CD8-positive, alpha-beta memory T cell (primary cell): ENCODE data around the gene MELK. TPM values are rescaled to one million over a fixed set of nuclear protein-coding genes. Genes with fewer than 3 reads are reported as not detected.
"Not testable (repeated sequence)": the region's sequence is repeated elsewhere in the genome, so short reads cannot be mapped to it uniquely, and the experiment has no call there.

Experiments used
- CTCF ChIA-PET: fragments of 350-600 bp; sonication (Branson Sonifier 250); formaldehyde crosslinking; loops from one replicate; lab custom pipeline; 2021; ENCODE audit warnings: antibody characterized with exemption; lab: Charles Lee
- POLR2A ChIA-PET: fragments of 350-600 bp; sonication (Branson Sonifier 250); formaldehyde crosslinking; loops from one replicate; lab custom pipeline; 2021; ENCODE audit warnings: antibody characterized with exemption; lab: Charles Lee
- DNase-seq, 5 donors: peaks; one replicate each; pipeline versions ENCODE4 v3.0.0 to v3.0.0-alpha.2; 2020 to 2022; ENCODE audit warnings: mixed read lengths in 1 of 5
- H3K27ac ChIP-seq: one replicate; pipeline ENCODE4 v1.7.0; 2013; ENCODE audit warnings: low read depth, mild to moderate bottlenecking, low read length, moderate library complexity
- H3K27me3 ChIP-seq: 2 replicates; pipeline ENCODE4 v1.7.0; 2013; ENCODE audit warnings: low read length, mild to moderate bottlenecking; ENCODE audit not compliant: insufficient read depth, poor library complexity, severe bottlenecking
- H3K36me3 ChIP-seq: 2 replicates; pipeline ENCODE4 v1.7.0; 2013; ENCODE audit warnings: mild to moderate bottlenecking, low read length, moderate library complexity; ENCODE audit not compliant: insufficient read depth
- H3K4me1 ChIP-seq: 2 replicates; pipeline ENCODE4 v1.7.0; 2013; ENCODE audit warnings: mild to moderate bottlenecking, low read length, moderate library complexity; ENCODE audit not compliant: insufficient read depth
- H3K4me3 ChIP-seq: 2 replicates; pipeline ENCODE4 v1.7.0; 2013; ENCODE audit warnings: mild to moderate bottlenecking, low read length
- H3K9me3 ChIP-seq: 2 replicates; pipeline ENCODE4 v1.7.0; 2013; ENCODE audit warnings: mild to moderate bottlenecking, low read length
- H3K27ac Mint-ChIP-seq, 8 donors: one replicate each; pipeline ENCODE4 v1.8.0; 2020 to 2021; ENCODE audit warnings: mixed read lengths in 8 of 8, mild to moderate bottlenecking in 6 of 8, inconsistent platforms in 3 of 8, moderate library complexity in 3 of 8
- H3K27me3 Mint-ChIP-seq, 2 donors: one replicate each; pipeline ENCODE4 v1.8.0; 2020 to 2021; ENCODE audit warnings: mixed read lengths in 2 of 2, mild to moderate bottlenecking in 1 of 2, moderate library complexity in 1 of 2
- H3K36me3 Mint-ChIP-seq, 3 donors: one replicate each; pipeline ENCODE4 v1.8.0; 2020 to 2021; ENCODE audit warnings: mixed read lengths in 3 of 3, inconsistent platforms in 1 of 3, mild to moderate bottlenecking in 1 of 3
- H3K4me1 Mint-ChIP-seq, 3 donors: one replicate each; pipeline ENCODE4 v1.8.0; 2020 to 2021; ENCODE audit warnings: mixed read lengths in 3 of 3, inconsistent platforms in 1 of 3, mild to moderate bottlenecking in 1 of 3
- H3K4me3 Mint-ChIP-seq, 7 donors: one replicate each; pipeline ENCODE4 v1.8.0; 2020 to 2021; ENCODE audit warnings: mixed read lengths in 7 of 7, mild to moderate bottlenecking in 6 of 7, moderate library complexity in 4 of 7, inconsistent platforms in 2 of 7
- H3K9me3 Mint-ChIP-seq, 5 donors: one replicate each; pipeline ENCODE4 v1.8.0; 2020 to 2022; ENCODE audit warnings: mixed read lengths in 5 of 5, mild to moderate bottlenecking in 3 of 5, moderate library complexity in 2 of 5, inconsistent platforms in 1 of 5
- polyA plus RNA-seq: library from polyadenylated mRNA; unstranded; fragments of 300-500 nt; fragmentation: Illumina TruSeq; gene quantifications from one replicate; pipeline ENCODE4 v1.2.3, GENCODE V29; 2021
- total RNA-seq, 2 experiments: library from RNA; stranded (reverse); gene quantifications; one replicate each; pipeline ENCODE4 v1.2.3, GENCODE V29; 2021

The MELK gene
- total and polyA plus RNA-seq, 3 experiments from 2014 or later = 51.0 to 51.6 TPM; not detected in 1

DNA sequence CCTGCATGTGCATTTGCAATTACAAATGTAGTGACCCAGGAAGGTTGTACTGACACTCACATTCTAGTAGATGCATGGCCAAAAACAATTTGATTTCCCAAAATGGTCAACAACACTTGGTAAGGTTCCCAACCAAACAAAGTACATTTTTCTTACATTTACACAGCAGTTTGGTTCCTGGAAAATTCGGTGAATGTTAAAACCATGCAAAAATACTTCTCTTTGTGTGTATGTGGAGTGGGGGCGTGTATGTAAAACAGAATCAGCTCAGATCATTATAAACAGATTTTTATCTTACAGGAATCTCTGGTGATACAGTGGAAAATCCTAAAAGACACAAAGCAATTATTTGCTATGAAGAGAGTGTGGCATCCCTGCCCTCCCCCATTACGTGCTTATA is 25.1 kb upstream of the MELK start:
- DNase-seq = no peak
- POLR2A ChIA-PET = no interaction called here
- H3K27ac Mint-ChIP-seq = no peak overlapping the region
- H3K4me1 Mint-ChIP-seq = no peaks in the 10 kb centered on the region
- peaks cover 4 to 9% of the 10 kb centered on the region in 2 donors for H3K27me3 Mint-ChIP-seq
- H3K9me3 Mint-ChIP-seq = no peaks in the 10 kb centered on the region
- Histone ChIP-seq H3K27me3 (no peaks in the 10 kb centered on the region), H3K4me1 (no peaks in the 10 kb centered on the region), H3K4me3 (no peak overlapping the region), H3K27ac (no peak overlapping the region), H3K9me3 (no peaks in the 10 kb centered on the region), H3K36me3 (no peaks in the 10 kb centered on the region)
- H3K4me3 Mint-ChIP-seq = no peak overlapping the region
- no peaks in the 10 kb centered on the region for H3K36me3 Mint-ChIP-seq
- CTCF ChIA-PET = interaction anchor here (17.5 kb wide), 1 partner anchor 143 kb away, joined by 236 read pairs; the partner anchor contains the start of gene RNF38

DNA sequence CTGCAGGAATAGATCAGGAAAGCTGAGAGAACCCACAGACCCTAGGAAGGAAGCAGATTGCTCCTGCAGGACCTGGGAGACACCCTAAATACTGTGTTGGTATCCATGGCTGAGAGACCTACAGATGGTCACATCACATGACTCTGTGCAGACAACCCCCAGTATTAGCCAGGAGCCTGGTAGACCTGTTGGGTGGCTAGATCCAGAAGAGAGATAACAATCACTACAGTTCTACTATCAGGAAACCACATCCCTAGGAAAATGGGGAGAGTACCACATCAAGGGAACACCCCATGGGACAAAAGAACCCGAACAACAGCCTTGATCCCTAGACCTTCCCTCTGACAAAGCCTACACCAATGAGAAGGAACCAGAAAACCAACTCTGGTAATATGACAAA is 24.2 kb upstream of the MELK start:
- no peaks in the 10 kb centered on the region for H3K4me1 ChIP-seq
- POLR2A ChIA-PET = no interaction called here
- no peaks in the 10 kb centered on the region for H3K9me3 ChIP-seq
- H3K36me3 Mint-ChIP-seq = no peaks in the 10 kb centered on the region
- H3K27me3 Mint-ChIP-seq = peaks cover 3 to 9% of the 10 kb centered on the region in 2 donors
- H3K4me3 ChIP-seq = no peak overlapping the region
- CTCF ChIA-PET = interaction anchor here (17.5 kb wide), 1 partner anchor 144 kb away, joined by 236 read pairs; the partner anchor contains the start of gene RNF38
- H3K27ac Mint-ChIP-seq = no peak overlapping the region
- DNase-seq = no peak
- no peaks in the 10 kb centered on the region for H3K27me3 ChIP-seq
- H3K36me3 ChIP-seq = no peaks in the 10 kb centered on the region
- no peaks in the 10 kb centered on the region for H3K4me1 Mint-ChIP-seq
- H3K4me3 Mint-ChIP-seq = no peak overlapping the region
- H3K9me3 Mint-ChIP-seq = no peaks in the 10 kb centered on the region
- no peak overlapping the region for H3K27ac ChIP-seq

DNA sequence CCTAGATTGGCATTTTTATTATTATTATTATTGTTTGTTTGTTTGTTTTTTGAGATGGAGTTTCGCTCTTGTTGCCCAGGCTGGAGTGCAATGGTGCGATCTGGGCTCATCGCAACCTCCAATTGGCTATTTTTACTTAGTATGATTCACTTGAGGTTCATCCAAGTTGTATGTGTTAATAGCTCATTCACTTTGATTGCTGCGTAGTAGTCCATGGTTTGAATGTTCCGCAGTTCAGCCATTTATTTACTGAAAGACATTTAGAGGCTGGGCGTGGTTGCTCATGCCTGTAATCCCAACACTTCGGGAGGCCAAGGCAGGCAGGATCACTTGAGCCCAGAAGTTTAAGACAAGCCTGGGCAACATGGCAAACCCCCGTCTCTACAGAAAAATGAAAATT is 22.6 kb upstream of the MELK start:
- no peaks in the 10 kb centered on the region for H3K36me3 ChIP-seq
- no peaks in the 10 kb centered on the region for H3K27me3 ChIP-seq
- ChIA-PET POLR2A (no interaction called here), CTCF (interaction anchor here (1.3 to 17.5 kb wide), 2 partner anchors 94 to 145 kb away, joined by 3 to 236 read pairs; partner anchors contain the start of gene RNF38)
- no peak overlapping the region for H3K27ac Mint-ChIP-seq
- H3K27ac ChIP-seq = no peak overlapping the region
- H3K36me3 Mint-ChIP-seq = no peaks in the 10 kb centered on the region
- no peaks in the 10 kb centered on the region for H3K4me1 ChIP-seq
- no peak overlapping the region for H3K4me3 Mint-ChIP-seq
- H3K9me3 ChIP-seq = no peaks in the 10 kb centered on the region
- H3K4me1 Mint-ChIP-seq = no peaks in the 10 kb centered on the region
- no peaks in the 10 kb centered on the region for H3K9me3 Mint-ChIP-seq
- H3K27me3 Mint-ChIP-seq = peaks cover 2 to 9% of the 10 kb centered on the region in 2 donors
- no peak overlapping the region for H3K4me3 ChIP-seq
- DNase-seq = no peak

DNA sequence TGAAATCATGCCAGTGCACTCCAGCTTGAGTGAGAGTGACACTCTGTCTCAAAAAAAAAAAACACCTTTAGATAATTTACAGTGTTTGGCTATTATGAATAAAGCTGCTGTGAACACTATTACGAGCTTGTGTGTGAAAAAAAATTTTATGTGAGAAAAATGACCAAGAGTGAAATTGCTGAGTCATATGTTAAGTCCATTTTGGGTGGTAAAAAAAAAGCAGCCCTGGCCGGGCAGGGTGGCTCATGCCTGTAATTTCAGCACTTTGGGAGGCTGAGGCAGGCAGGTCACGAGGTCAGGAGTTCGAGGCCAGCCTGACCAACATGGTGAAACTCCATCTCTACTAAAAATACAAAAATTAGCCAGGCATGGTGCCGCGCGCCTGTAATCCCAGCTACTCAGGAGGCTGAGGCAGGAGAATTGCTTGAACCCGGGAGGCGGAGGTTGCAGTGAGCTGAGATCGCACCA is 22.0 kb upstream of the MELK start:
- CTCF ChIA-PET = interaction anchor here (1.3 to 17.5 kb wide), 2 partner anchors 94 to 146 kb away, joined by 3 to 236 read pairs; partner anchors contain the start of gene RNF38
- POLR2A ChIA-PET, H3K9me3 Mint-ChIP-seq, H3K4me1 Mint-ChIP-seq, H3K4me3 ChIP-seq, H3K27me3 ChIP-seq, H3K27ac ChIP-seq, H3K27me3 Mint-ChIP-seq, H3K27ac Mint-ChIP-seq, H3K9me3 ChIP-seq, H3K36me3 ChIP-seq, H3K4me1 ChIP-seq, DNase-seq, H3K4me3 Mint-ChIP-seq, H3K36me3 Mint-ChIP-seq: not testable (repeated sequence)

DNA sequence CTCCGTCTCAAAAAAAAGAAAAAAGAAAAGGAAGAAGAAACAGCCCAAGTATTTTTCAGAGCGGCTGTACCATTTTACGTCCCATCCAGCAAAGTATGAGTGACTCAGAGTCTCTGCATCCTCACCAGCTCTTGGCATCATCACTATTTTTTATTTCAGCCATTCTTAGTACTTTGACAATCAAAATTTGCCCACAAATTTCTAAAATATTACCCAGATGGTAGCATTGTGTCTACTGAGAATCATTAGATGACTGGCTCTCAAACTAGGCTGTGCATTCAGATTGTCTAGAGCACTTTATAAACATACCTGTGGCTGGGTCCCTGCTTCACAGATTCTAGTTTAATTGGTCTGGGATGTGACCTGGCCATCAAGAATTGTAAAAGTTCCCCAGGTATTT is 21.6 kb upstream of the MELK start:
- H3K4me3 ChIP-seq = no peak overlapping the region
- ChIA-PET POLR2A (no interaction called here), CTCF (interaction anchor here (17.5 kb wide), 1 partner anchor 146 kb away, joined by 236 read pairs; the partner anchor contains the start of gene RNF38)
- Mint-ChIP-seq H3K36me3 (no peaks in the 10 kb centered on the region), H3K9me3 (no peaks in the 10 kb centered on the region), H3K4me3 (no peak overlapping the region), H3K4me1 (peaks cover 0 to 3% (median 3%) of the 10 kb centered on the region in 3 donors), H3K27ac (no peak overlapping the region), H3K27me3 (peaks cover 2 to 9% of the 10 kb centered on the region in 2 donors)
- H3K4me1 ChIP-seq = no peaks in the 10 kb centered on the region
- DNase-seq = no peak
- no peak overlapping the region for H3K27ac ChIP-seq
- H3K27me3 ChIP-seq = no peaks in the 10 kb centered on the region
- no peaks in the 10 kb centered on the region for H3K9me3 ChIP-seq
- no peaks in the 10 kb centered on the region for H3K36me3 ChIP-seq

DNA sequence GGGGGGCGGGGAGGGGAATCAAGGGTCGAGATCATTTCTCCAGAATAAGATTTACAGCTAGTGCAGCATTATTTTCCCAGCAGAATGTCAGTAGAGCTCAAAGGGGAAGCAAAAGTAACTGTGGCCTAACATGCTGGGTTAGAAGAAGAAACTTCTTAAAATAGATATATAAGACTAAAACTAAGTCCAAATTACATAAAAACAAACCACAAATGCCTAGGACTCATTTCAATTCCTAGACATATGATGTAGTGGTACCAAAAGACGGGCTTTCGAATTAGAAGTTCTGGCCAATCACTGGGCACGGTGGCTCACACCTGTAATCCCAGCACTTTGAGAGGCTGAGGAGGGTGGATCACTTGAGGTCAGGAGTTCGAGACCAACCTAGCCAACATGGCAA is 20.8 kb upstream of the MELK start:
- ChIA-PET POLR2A (no interaction called here), CTCF (interaction anchor here (0.9 to 17.5 kb wide), 3 partner anchors 11 to 147 kb away, joined by 3 to 236 read pairs (median 4); partner anchors contain the start of gene RNF38)
- Mint-ChIP-seq H3K36me3 (no peaks in the 10 kb centered on the region), H3K4me3 (no peak overlapping the region), H3K27ac (no peak overlapping the region), H3K4me1 (peaks cover 0 to 3% (median 3%) of the 10 kb centered on the region in 3 donors), H3K27me3 (peaks cover 2 to 9% of the 10 kb centered on the region in 2 donors), H3K9me3 (no peaks in the 10 kb centered on the region)
- no peak overlapping the region for H3K4me3 ChIP-seq
- no peaks in the 10 kb centered on the region for H3K4me1 ChIP-seq
- DNase-seq = no peak
- H3K9me3 ChIP-seq = no peaks in the 10 kb centered on the region
- no peaks in the 10 kb centered on the region for H3K36me3 ChIP-seq
- no peak overlapping the region for H3K27ac ChIP-seq
- H3K27me3 ChIP-seq = no peaks in the 10 kb centered on the region

DNA sequence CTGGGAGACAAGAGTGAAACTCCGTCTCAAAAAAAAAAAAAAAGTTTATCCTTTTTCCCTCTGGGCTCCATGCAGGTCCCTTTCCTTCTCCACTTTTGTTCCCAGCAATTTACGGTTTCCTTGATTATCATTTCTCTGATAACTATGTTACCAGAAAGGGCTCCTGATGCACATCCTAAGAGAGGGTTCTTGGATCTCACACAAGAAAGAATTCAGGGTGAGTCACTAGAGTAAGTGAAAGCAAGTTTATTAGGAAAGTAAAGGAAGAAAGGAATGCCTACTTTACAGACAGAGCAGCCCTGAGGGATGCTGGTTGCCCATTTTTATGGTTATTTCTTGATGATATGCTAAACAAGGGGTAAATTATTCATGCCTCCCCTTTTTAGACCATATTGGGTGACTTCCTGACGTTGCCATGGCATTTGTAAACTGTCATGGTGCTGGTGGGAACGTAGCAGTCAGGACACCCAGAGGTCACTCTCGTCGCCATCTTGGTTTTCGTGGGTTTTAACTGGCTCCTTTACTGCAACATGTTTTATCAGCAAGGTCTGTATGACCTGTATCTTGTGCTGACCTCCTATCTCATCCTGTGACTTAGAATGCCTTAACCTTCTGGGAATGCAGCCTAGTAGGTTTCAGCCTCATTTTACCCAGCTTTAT is 13.5 kb upstream of the MELK start:
- CTCF ChIA-PET = interaction anchor here (17.5 kb wide), 1 partner anchor 154 kb away, joined by 236 read pairs; the partner anchor contains the start of gene RNF38
- no peaks in the 10 kb centered on the region for H3K9me3 Mint-ChIP-seq

DNA sequence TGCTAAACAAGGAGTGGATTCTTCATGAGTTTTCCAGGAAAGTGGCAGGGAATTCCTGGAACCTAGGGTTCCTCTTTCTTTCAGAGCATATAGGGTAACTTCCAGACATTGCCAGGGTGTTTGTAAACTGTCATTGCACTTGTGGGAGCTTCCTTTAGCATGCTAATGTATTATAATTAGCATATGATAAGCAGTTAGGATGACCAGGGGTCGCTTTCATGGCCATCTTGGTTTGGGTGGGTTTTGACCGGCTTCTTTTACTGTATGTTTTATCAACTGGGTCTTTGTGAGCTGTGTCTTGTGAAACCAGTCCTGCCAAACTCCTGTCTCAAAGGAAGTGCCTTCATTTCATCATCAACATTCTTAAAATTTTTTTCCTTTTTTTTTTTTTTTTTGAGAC is 11.9 kb upstream of the MELK start:
- CTCF ChIA-PET = interaction anchor here (17.5 kb wide), 1 partner anchor 156 kb away, joined by 236 read pairs; the partner anchor contains the start of gene RNF38
- Mint-ChIP-seq H3K36me3 (no peaks in the 10 kb centered on the region), H3K27me3 (peaks cover 0 to 5% of the 10 kb centered on the region in 2 donors), H3K4me1 (peaks cover 0 to 1% (median 1%) of the 10 kb centered on the region in 3 donors), H3K27ac (no peak overlapping the region), H3K9me3 (no peaks in the 10 kb centered on the region), H3K4me3 (no peak overlapping the region)
- DNase-seq = no peak
- Histone ChIP-seq H3K4me3 (no peak overlapping the region), H3K36me3 (no peaks in the 10 kb centered on the region), H3K27ac (no peak overlapping the region), H3K9me3 (no peaks in the 10 kb centered on the region), H3K27me3 (no peaks in the 10 kb centered on the region), H3K4me1 (no peaks in the 10 kb centered on the region)
- POLR2A ChIA-PET = no interaction called here

More for the DNA sequence above, 13.5 kb upstream of the MELK start:
- no peak overlapping the region for H3K27ac Mint-ChIP-seq
- no peaks in the 10 kb centered on the region for H3K36me3 Mint-ChIP-seq
- no peaks in the 10 kb centered on the region for H3K9me3 ChIP-seq
- POLR2A ChIA-PET = no interaction called here
- H3K27me3 Mint-ChIP-seq = peaks cover 0 to 2% of the 10 kb centered on the region in 2 donors
- no peaks in the 10 kb centered on the region for H3K36me3 ChIP-seq
- H3K4me1 Mint-ChIP-seq = peaks cover 0 to 3% (median 3%) of the 10 kb centered on the region in 3 donors
- no peak overlapping the region for H3K4me3 ChIP-seq
- no peaks in the 10 kb centered on the region for H3K27me3 ChIP-seq
- no peak overlapping the region for H3K4me3 Mint-ChIP-seq
- no peaks in the 10 kb centered on the region for H3K4me1 ChIP-seq
- H3K27ac ChIP-seq = no peak overlapping the region
- DNase-seq = no peak
